Adrenal gland (tissue), 12 donors: ENCODE data around the gene TBC1D16. TPM values are rescaled to one million over a fixed set of nuclear protein-coding genes. Genes with fewer than 3 reads are reported as not detected.

Experiments
- DNase-seq, 7 donors: peaks; one replicate each; pipeline ENCODE4 v3.0.0-alpha.2; 2019 to 2020
- H3K27ac ChIP-seq, 5 donors: fragments of 200-600 bp; sonication (generic) in 4 of 5; 1 replicate in 3 of 5; 2 replicates in 2 of 5; pipeline versions ENCODE4 v1.5.1 to v1.8.0; 2016 to 2020; ENCODE audit warnings: mild to moderate bottlenecking in 1 of 5
- H3K27me3 ChIP-seq: fragments of 200-600 bp; 2 replicates; pipeline ENCODE4 v1.8.0; 2021
- H3K36me3 ChIP-seq, 2 donors: fragments of 200-600 bp; replicated peaks in 1 of 2; 1 replicate in 1 of 2; 2 replicates in 1 of 2; pipeline versions ENCODE4 v1.5.1 to v1.8.0; 2018 to 2022
- H3K4me1 ChIP-seq, 2 donors: fragments of 200-600 bp; replicated peaks in 1 of 2; 1 replicate in 1 of 2; 2 replicates in 1 of 2; pipeline versions ENCODE4 v1.5.1 to v1.8.0; 2018 to 2021
- H3K4me3 ChIP-seq, 4 donors: fragments of 200-600 bp; sonication (generic) in 3 of 4; one replicate each; pipeline ENCODE4 v1.5.1; 2016 to 2018
- H3K9me3 ChIP-seq, 3 donors: fragments of 200-600 bp; sonication (generic) in 1 of 3; replicated peaks in 1 of 3; 1 replicate in 2 of 3; 2 replicates in 1 of 3; pipeline versions ENCODE4 v1.5.1 to v1.8.0; 2016 to 2021
- CTCF ChIP-seq, 6 experiments: fragments of 450-650 bp in 4 of 6; fragments of 200-600 bp in 2 of 6; sonication (generic) in 1 of 6; IDR thresholded peaks; 1 replicate in 5 of 6; 2 replicates in 1 of 6; pipeline versions ENCODE4 v1.5.1 to v1.8.0; 2016 to 2021; ENCODE audit warnings: antibody characterized with exemption in 6 of 6, mild to moderate bottlenecking in 2 of 6, moderate library complexity in 1 of 6
- POLR2A ChIP-seq, 2 donors: fragments of 450-650 bp; IDR thresholded peaks; one replicate each; pipeline ENCODE4 v1.6.1; 2017; ENCODE audit warnings: antibody characterized with exemption in 2 of 2, mild to moderate bottlenecking in 2 of 2, moderate library complexity in 1 of 2
- WGBS, 4 donors: extraction: QIAGEN DNeasy Blood & Tissue Kit in 2 of 4; methylation state at CpG; one replicate each; pipeline versions ENCODE4 v1.1.5 to v1.1.7; 2013 to 2017; 5-methylcytosine and 5-hydroxymethylcytosine counted together
- intact Hi-C, 2 donors: fragments of 100-400 bp; cut with DNase I; formaldehyde crosslinking; loops; one replicate each; pipeline versions ENCODE4 v1.14.1 to v1.15.0; 2022 to 2023
- polyA plus RNA-seq, 3 donors: library from polyadenylated mRNA; stranded (reverse); fragments of 200-250 nt in 2 of 3; fragments of 350-450 nt in 1 of 3; fragmentation: Illumina TruSeq in 1 of 3; extraction: RNeasy Lipid Tissue Mini Kit (QIAGEN cat#74804) in 1 of 3; gene quantifications; one replicate each; pipeline ENCODE4 v1.2.3, GENCODE V29; 2013 to 2014
- total RNA-seq, 9 donors: library from RNA; depleted of rRNA in 4 of 9; stranded (reverse); fragments of >200 nt in 4 of 9; fragments of 120-200 nt in 1 of 9; fragmentation: NEBNext Ultra II Directional in 1 of 9; extraction: Animal tissue kit (Norgen Biotek cat#: 25700) in 1 of 9; gene quantifications; one replicate each; pipeline versions ENCODE4 v1.1.0 to v1.2.4, GENCODE V29; 2013 to 2023
- donor health status: healthy with polysubstance abuse.
- donor health status: Bipolar disorder and iron deficiency.
- donor health status: DM: yes; HTN: yes; CAD: no.
- donor health status: DM: no; HTN: no; CAD: no.
- donor health status: DM: no; HTN: no; CAD: no.
- donor health status: DM: yes; HTN: yes; CAD: no.

The TBC1D16 gene
- total and polyA plus RNA-seq, 12 donors, result 4.2 to 62.5 (median 29.5) TPM

DNA sequence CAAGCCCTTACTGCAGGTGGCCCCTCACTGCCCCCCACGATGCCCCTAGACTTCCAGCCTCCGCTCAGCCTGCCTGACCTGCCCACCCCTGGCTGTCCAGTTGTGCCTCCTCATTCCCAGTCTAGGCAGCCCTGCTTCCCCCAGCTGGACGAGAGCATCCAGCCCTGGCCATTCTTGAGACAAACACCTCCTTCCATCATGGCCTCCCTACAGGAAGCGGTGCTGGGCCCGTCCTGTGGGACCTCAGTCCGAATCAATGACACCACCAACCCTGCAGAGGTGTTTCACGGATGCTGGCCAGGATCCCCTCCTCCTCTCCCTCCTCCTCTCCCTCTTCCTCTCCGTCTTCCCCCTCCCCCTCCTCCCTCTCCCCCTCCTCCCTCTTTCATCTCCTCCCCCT lies 29.0 kb upstream of the TBC1D16 start:
- intact Hi-C loops, result no loop called here
- no peaks in the 10 kb centered on the region for H3K9me3 ChIP-seq
- no peak overlapping the region for H3K4me3 ChIP-seq
- no peak for DNase-seq
- 84 to 88% (median 86%) methylated on average over 7 to 8 of the region's 8 CpGs for WGBS, 4 donors
- H3K4me1 ChIP-seq, result peaks cover 14 to 26% of the 10 kb centered on the region in 2 donors
- H3K36me3 ChIP-seq, result no peaks in the 10 kb centered on the region
- peak overlapping the region in 3 of 5 donors; percentile 58 to 86 (median 61) for H3K27ac ChIP-seq
- H3K27me3 ChIP-seq, result no peaks in the 10 kb centered on the region
- TF ChIP-seq CTCF (IDR thresholded peaks at IDR 0.05), result no peak
- no peak for TF ChIP-seq POLR2A (IDR thresholded peaks at IDR 0.05)

DNA sequence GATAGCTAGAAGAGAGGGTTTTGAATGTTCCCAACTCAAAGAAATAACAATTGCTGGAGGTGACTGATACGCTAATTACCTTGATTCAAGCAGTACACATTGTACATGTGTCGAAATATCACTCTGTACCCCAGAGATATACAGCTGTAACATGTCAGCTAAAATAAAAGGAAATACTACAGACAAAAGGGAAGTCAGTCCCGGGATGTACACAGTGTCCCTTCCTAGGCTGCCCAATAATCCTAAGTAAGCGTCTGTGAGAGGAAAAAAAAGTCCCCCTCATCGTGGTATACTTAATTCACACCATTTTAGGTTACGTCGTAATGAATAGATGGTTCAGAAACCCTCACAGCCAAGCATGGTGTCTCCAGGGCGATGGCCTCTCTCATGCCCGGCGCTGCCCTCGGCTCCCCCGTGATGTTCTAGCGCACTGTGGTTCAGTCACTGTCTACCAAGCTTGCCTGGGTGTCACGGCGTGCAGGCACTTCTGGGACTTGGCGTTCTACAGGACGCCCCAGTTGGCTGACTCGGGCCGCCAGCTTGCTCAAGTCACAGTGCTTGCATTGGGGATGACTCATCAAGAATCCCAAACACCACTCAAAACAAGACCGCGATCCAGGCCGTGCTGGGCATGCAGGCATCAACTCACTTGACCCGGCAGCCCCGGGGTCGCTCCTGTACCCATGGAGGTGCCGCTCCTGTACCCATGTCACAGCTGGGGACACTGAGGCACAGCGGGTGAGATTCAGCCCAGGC lies 28.3 kb upstream of the TBC1D16 start:
- Histone ChIP-seq H3K9me3 (no peaks in the 10 kb centered on the region), H3K4me1 (peaks cover 8 to 19% of the 10 kb centered on the region in 2 donors), H3K27me3 (no peaks in the 10 kb centered on the region), H3K4me3 (no peak overlapping the region), H3K36me3 (no peaks in the 10 kb centered on the region), H3K27ac (peak overlapping the region in 3 of 5 donors; percentile 58 to 86 (median 61))
- TF ChIP-seq CTCF (IDR thresholded peaks at IDR 0.05), result no peak
- no peak for TF ChIP-seq POLR2A (IDR thresholded peaks at IDR 0.05)
- WGBS, 4 donors, result 70 to 76% (median 72%) methylated on average over 22 to 27 of the region's 27 CpGs
- intact Hi-C loops, result no loop called here
- peak; percentile 44 to 87 (median 77) for DNase-seq

GRCh38 chr17:80061421-80061820 lies 25.7 kb upstream of the TBC1D16 start:
- no peak overlapping the region for H3K27ac ChIP-seq
- H3K4me3 ChIP-seq, result no peak overlapping the region
- TF ChIP-seq POLR2A (IDR thresholded peaks at IDR 0.05), result no peak
- no peak for TF ChIP-seq CTCF (IDR thresholded peaks at IDR 0.05)
- H3K27me3 ChIP-seq, result no peaks in the 10 kb centered on the region
- intact Hi-C loops, result no loop called here
- WGBS, 4 donors, result 87 to 93% (median 91%) methylated on average over 12 of the region's 12 CpGs
- H3K4me1 ChIP-seq, result peaks cover 0 to 10% of the 10 kb centered on the region in 2 donors
- DNase-seq, result no peak
- H3K36me3 ChIP-seq, result no peaks in the 10 kb centered on the region
- H3K9me3 ChIP-seq, result no peaks in the 10 kb centered on the region

DNA sequence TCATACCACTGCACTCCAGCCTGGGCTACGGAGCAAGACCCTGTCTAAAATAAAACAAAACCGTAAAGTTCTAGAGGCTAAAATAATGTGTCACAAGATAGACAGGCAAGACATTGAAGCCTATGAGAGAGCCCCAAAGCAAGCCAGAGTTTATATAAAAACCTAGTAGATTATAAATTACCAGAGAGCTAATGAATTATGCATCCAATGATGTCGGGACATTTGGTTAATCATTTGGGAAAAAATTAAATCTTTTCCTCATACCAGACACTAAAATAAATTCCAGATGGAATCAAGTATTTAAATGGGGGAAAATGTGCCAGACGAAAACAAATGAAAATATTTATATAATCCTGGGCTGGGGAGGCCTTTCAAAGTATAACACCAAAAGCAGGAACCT lies 25.0 kb upstream of the TBC1D16 start:
- DNase-seq, result no peak
- Histone ChIP-seq H3K27ac (no peak overlapping the region), H3K4me1 (peaks cover 0 to 10% of the 10 kb centered on the region in 2 donors), H3K27me3 (no peaks in the 10 kb centered on the region), H3K36me3 (no peaks in the 10 kb centered on the region), H3K9me3 (no peaks in the 10 kb centered on the region), H3K4me3 (no peak overlapping the region)
- no peak for TF ChIP-seq CTCF (IDR thresholded peaks at IDR 0.05)
- no peak for TF ChIP-seq POLR2A (IDR thresholded peaks at IDR 0.05)
- 58 to 77% (median 70%) methylated on average over 4 of the region's 4 CpGs for WGBS, 4 donors
- intact Hi-C loops, result no loop called here
